H1 (cell line): ENCODE results near the gene RERE. TPM values are rescaled to one million over a fixed set of nuclear protein-coding genes. Genes with fewer than 3 reads are reported as not detected.

Experiments
- GABPA ChIP-seq: IDR thresholded peaks from 2 replicates; pipeline ENCODE4 v1.6.1; 2011; ENCODE audit warnings: mild to moderate bottlenecking, low read length, moderate library complexity, borderline replicate concordance; ENCODE audit not compliant: insufficient read depth
- polyA plus RNA-seq, 7 experiments: library from polyadenylated mRNA; depleted of rRNA in 3 of 7; stranded (reverse) in 5 of 7; unstranded in 2 of 7; fragments of >200 nt in 5 of 7; fragments of 200-250 nt in 2 of 7; gene quantifications; 1 replicate in 5 of 7; 2 replicates in 1 of 7; 4 replicates in 1 of 7; pipeline versions ENCODE4 v1.2.1 to v1.2.3, GENCODE V29; 2011 to 2013; ENCODE audit warnings: missing spikeins in 2 of 7, mixed read lengths in 2 of 7
- total RNA-seq: library from RNA; stranded (reverse); fragmentation: NEBNext Ultra II Directional; extraction: Animal tissue kit (Norgen Biotek cat#: 25700); gene quantifications from 2 replicates; pipeline ENCODE4 v1.2.1, GENCODE V29; 2021

RERE gene
- total and polyA plus RNA-seq, 2 of the 8 experiments (the other 6 are each of a cell fraction or from before 2014, with no cell fraction given): 15.3 to 142 TPM

GRCh38 chr1:8652467-8653046, 164.9 kb downstream of the RERE start (continued):
- no peak for TF ChIP-seq GABPA
